PC-3 (cell line): ENCODE results near the gene TAS1R1. TPM values are rescaled to one million over a fixed set of nuclear protein-coding genes. Genes with fewer than 3 reads are reported as not detected.

Source experiments
- ATAC-seq: fragments of 200-7000 bp; cut with Tn5 transposase; 2 replicates; pipeline ENCODE4 v1.9.1; 2020; ENCODE audit warnings: mild to moderate bottlenecking, moderate library complexity
- BruUV-seq: library from RNA; stranded (reverse); fragments of 400-500 nt; replicated peaks from 2 replicates; lab custom pipeline; 2021; lab: Mats Ljungman, UMichigan
- CTCF ChIA-PET: fragments of 300-600 bp; sonication (Branson Sonifier 250); formaldehyde crosslinking; loops from one replicate; lab custom pipeline; 2022; ENCODE audit warnings: antibody characterized with exemption; lab: Charles Lee
- POLR2A ChIA-PET: fragments of 300-600 bp; sonication (Branson Sonifier 250); formaldehyde crosslinking; loops from one replicate; lab custom pipeline; 2022; ENCODE audit warnings: antibody characterized with exemption; ENCODE audit not compliant: unreplicated experiment; lab: Charles Lee
- DNase-seq: peaks from one replicate; pipeline ENCODE4 v3.0.0-alpha.2; 2015
- H2AFZ ChIP-seq: fragments of 300-600 bp; sonication (generic); 2 replicates; pipeline ENCODE4 v1.6.0; 2016; ENCODE audit warnings: antibody characterized with exemption, low read length
- H3F3A ChIP-seq: fragments of 300-600 bp; sonication (generic); one replicate; pipeline ENCODE4 v1.6.0; 2017; ENCODE audit warnings: antibody characterized with exemption, low read length, control low read depth, mild to moderate bottlenecking; ENCODE audit not compliant: unreplicated experiment
- H3K27ac ChIP-seq: fragments of 300-600 bp; sonication (generic); 2 replicates; pipeline ENCODE4 v1.5.1; 2016; ENCODE audit warnings: mild to moderate bottlenecking, low read length
- H3K27me3 ChIP-seq: fragments of 300-600 bp; sonication (generic); 2 replicates; pipeline ENCODE4 v1.6.1; 2016; ENCODE audit warnings: low read length, mixed read lengths
- H3K36me3 ChIP-seq: fragments of 300-600 bp; sonication (generic); 2 replicates; pipeline ENCODE4 v1.6.1; 2016; ENCODE audit warnings: low read depth, mixed run types, low read length, mixed read lengths
- H3K4me1 ChIP-seq: fragments of 300-600 bp; sonication (generic); 2 replicates; pipeline ENCODE4 v1.5.1; 2016; ENCODE audit warnings: low read length; ENCODE audit not compliant: insufficient read depth
- H3K4me2 ChIP-seq: fragments of 300-600 bp; sonication (generic); 2 replicates; pipeline ENCODE4 v1.6.0; 2016; ENCODE audit warnings: low read length
- H3K4me3 ChIP-seq: fragments of 300-600 bp; sonication (generic); 2 replicates; pipeline ENCODE4 v1.5.1; 2016; ENCODE audit warnings: mild to moderate bottlenecking, low read length, mixed read lengths
- H3K79me2 ChIP-seq: fragments of 300-600 bp; sonication (generic); 2 replicates; pipeline ENCODE4 v1.6.1; 2017; ENCODE audit warnings: low read length, mixed read lengths
- H3K9ac ChIP-seq: fragments of 300-600 bp; sonication (generic); 2 replicates; pipeline ENCODE4 v1.6.0; 2016; ENCODE audit warnings: mild to moderate bottlenecking, low read length
- H3K9me2 ChIP-seq: fragments of 300-600 bp; sonication (generic); replicated peaks from 2 replicates; pipeline ENCODE4 v1.6.1; 2016; ENCODE audit warnings: mixed run types, low read length, mixed read lengths
- H3K9me3 ChIP-seq: fragments of 300-600 bp; sonication (generic); 2 replicates; pipeline ENCODE4 v1.6.1; 2016; ENCODE audit warnings: low read length, mixed read lengths
- H4K20me1 ChIP-seq: fragments of 300-600 bp; sonication (generic); 2 replicates; pipeline ENCODE4 v1.6.1; 2016; ENCODE audit warnings: low read length, mixed read lengths
- EZH2 ChIP-seq: fragments of 300-600 bp; sonication (generic); IDR thresholded peaks from one replicate; pipeline ENCODE4 v1.6.1; 2017; ENCODE audit warnings: antibody characterized with exemption, mild to moderate bottlenecking, low read length; ENCODE audit not compliant: unreplicated experiment
- EZH2phosphoT487 ChIP-seq: fragments of 300-600 bp; sonication (generic); IDR thresholded peaks from 2 replicates; pipeline ENCODE4 v1.6.1; 2018; ENCODE audit warnings: mild to moderate bottlenecking, antibody characterized with exemption, low read length, borderline replicate concordance
- intact Hi-C: fragments of 100-400 bp; cut with micrococcal nuclease; formaldehyde crosslinking; loops from 2 replicates; pipeline ENCODE4 v1.9.0; 2023
- total RNA-seq: library from RNA; depleted of rRNA; stranded (reverse); fragments of >200 nt; gene quantifications from 2 replicates; pipeline ENCODE4 v1.2.3, GENCODE V29; 2014
- TF ChIP-seq, protein P1 (sequence below): fragments of 300-600 bp; sonication (generic); conservative IDR thresholded peaks from 2 replicates; pipeline ENCODE4 v1.5.1; 2017; ENCODE audit warnings: antibody characterized with exemption, low read depth, mild to moderate bottlenecking, low read length

TAS1R1 gene
- total RNA-seq, 1 experiment from 2014 or later: not detected

DNA sequence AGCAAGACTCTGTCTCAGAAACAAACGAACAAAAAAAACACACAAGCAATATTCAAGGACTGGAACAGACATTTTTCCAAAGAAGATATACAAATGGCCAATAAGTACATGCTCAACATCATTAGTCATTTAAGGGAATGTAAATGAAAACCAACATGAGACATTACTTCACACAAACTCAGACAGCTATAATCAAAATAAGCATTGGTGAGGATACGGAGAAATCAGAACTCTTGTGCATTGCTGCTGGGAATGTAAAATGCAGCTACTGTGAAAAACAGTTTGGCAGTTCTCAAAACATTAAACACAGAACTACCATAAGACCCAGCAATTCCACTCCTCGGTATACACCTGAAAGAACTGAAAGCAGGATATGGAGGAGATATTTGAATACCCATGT, 16.2 kb upstream of the TAS1R1 start:
- no TSS peak for BruUV-seq
- H3K9ac ChIP-seq: no peak overlapping the region
- H3F3A ChIP-seq: no peaks in the 10 kb centered on the region
- H3K79me2 ChIP-seq: peaks cover 8% of the 10 kb centered on the region; the same call in 1 of the 2 replicates
- no peaks in the 10 kb centered on the region for H3K9me3 ChIP-seq
- ChIA-PET CTCF (no interaction called here), POLR2A (interaction anchor here (0.6 kb wide), 1 partner anchor 47 kb away, joined by 3 read pairs; no protein-coding TSS in a partner anchor)
- peak; percentile 22; the same call in 1 of the 2 replicates for ATAC-seq
- H3K9me2 ChIP-seq: no peaks in the 10 kb centered on the region
- no peak for DNase-seq
- no peaks in the 10 kb centered on the region for H4K20me1 ChIP-seq
- no peaks in the 10 kb centered on the region for H3K27me3 ChIP-seq
- no peak overlapping the region for H2AFZ ChIP-seq
- no peak overlapping the region for H3K4me3 ChIP-seq
- no peak overlapping the region for H3K4me2 ChIP-seq
- no peak overlapping the region for H3K27ac ChIP-seq
- no peaks in the 10 kb centered on the region for H3K4me1 ChIP-seq
- TF ChIP-seq, protein P1, sequence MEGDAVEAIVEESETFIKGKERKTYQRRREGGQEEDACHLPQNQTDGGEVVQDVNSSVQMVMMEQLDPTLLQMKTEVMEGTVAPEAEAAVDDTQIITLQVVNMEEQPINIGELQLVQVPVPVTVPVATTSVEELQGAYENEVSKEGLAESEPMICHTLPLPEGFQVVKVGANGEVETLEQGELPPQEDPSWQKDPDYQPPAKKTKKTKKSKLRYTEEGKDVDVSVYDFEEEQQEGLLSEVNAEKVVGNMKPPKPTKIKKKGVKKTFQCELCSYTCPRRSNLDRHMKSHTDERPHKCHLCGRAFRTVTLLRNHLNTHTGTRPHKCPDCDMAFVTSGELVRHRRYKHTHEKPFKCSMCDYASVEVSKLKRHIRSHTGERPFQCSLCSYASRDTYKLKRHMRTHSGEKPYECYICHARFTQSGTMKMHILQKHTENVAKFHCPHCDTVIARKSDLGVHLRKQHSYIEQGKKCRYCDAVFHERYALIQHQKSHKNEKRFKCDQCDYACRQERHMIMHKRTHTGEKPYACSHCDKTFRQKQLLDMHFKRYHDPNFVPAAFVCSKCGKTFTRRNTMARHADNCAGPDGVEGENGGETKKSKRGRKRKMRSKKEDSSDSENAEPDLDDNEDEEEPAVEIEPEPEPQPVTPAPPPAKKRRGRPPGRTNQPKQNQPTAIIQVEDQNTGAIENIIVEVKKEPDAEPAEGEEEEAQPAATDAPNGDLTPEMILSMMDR: no peak
- TF ChIP-seq EZH2phosphoT487: no peak
- TF ChIP-seq EZH2: no peak
- H3K36me3 ChIP-seq: peaks cover 41% of the 10 kb centered on the region
- intact Hi-C loops: no loop called here

DNA sequence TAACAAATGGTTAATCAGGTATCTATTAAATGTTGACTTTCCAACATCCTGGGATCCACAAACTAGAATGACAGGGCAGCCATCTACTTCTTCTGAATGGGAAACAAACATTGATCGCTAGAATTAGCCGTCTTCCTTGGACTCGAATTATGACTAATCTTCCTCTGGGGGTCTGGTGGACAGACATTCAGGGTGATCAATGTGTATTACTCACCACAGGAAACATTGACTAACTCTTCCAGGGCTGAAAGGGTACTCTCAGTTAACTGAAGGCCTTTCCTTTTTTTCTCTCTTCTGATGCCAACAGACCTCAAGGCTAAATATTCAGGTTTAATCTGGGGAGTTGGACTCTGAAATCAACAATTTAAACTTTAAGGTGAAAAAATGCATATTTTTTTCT, 10.3 kb upstream of the TAS1R1 start:
- Histone ChIP-seq H3K27me3 (no peaks in the 10 kb centered on the region), H3K4me3 (no peak overlapping the region), H3K4me1 (peaks cover 26% of the 10 kb centered on the region), H4K20me1 (0 out of 2 replicates have a peak, but pooled peaks cover 5% of the 10 kb centered on the region), H3K27ac (peak overlapping the region; percentile 76), H2AFZ (no peak overlapping the region), H3K36me3 (peaks cover 72% of the 10 kb centered on the region), H3K9me3 (no peaks in the 10 kb centered on the region), H3K79me2 (peaks cover 26% of the 10 kb centered on the region; the same call in 1 of the 2 replicates), H3F3A (no peaks in the 10 kb centered on the region), H3K9ac (peak overlapping the region; percentile 11), H3K4me2 (peak overlapping the region; percentile 36), H3K9me2 (no peaks in the 10 kb centered on the region)
- intact Hi-C loops: no loop called here
- TF ChIP-seq EZH2phosphoT487 (no peak), EZH2 (no peak)
- TF ChIP-seq, protein P1: no peak
- ATAC-seq: peak; percentile 67
- BruUV-seq: no TSS peak
- peak; percentile 78 for DNase-seq
- ChIA-PET CTCF (no interaction called here), POLR2A (no interaction called here)

DNA sequence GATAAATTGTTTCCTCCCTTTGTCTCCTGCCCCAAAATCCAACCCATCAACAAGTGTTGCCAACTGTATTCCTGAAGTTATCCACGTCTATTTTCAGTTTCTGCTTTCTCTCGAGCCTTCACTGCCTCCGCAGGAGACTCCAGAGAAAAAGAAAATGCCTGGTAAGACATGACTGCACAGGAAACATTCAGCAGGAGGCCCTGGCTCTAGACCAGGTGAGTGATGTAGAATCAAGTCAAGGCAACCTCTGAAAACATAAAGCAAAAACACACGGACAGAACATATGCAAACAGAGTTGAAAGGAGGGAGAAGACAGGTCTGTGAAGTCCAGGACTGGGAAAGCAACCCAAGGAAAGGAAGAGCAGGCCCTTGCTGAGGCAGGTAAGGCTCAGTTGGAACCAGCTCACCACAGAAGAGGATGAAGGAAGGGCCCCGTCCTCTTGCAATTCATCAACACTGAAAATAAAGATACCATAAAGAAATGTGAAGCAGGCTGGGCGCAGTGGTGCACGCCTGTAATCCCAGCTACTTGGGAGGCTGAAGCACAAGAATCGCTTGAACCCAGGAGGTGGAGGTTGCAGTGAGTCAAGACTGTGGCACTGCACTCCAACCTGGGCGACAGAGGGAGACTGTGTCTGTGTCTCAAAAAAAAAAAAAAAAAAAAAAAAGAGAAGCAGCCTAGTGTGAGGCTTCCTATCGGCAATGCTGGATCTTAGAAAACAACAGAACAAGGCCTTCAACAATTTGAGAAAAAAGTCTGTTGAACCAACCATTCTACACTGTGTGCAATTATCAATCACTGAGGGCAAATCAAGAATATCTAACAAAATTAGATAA, 9.6 kb upstream of the TAS1R1 start:
- Histone ChIP-seq H3F3A (no peaks in the 10 kb centered on the region), H3K27me3 (no peaks in the 10 kb centered on the region), H3K36me3 (peaks cover 73% of the 10 kb centered on the region), H3K4me1 (peaks cover 26% of the 10 kb centered on the region), H3K9me2 (no peaks in the 10 kb centered on the region), H3K9ac (peak overlapping the region; percentile 11), H4K20me1 (0 out of 2 replicates have a peak, but pooled peaks cover 5% of the 10 kb centered on the region), H3K27ac (peak overlapping the region; percentile 76), H2AFZ (no peak overlapping the region), H3K4me2 (peak overlapping the region; percentile 36), H3K4me3 (no peak overlapping the region), H3K79me2 (peaks cover 30% of the 10 kb centered on the region), H3K9me3 (no peaks in the 10 kb centered on the region)
- DNase-seq (peak; percentile 26), ATAC-seq (peak; percentile 55)
- ChIA-PET POLR2A (no interaction called here), CTCF (no interaction called here)
- no TSS peak for BruUV-seq
- no peak for TF ChIP-seq EZH2phosphoT487
- intact Hi-C loops: no loop called here
